Measurements from ENCODE around the gene CDC7.
"Not testable (repeated sequence)": the region's sequence is repeated elsewhere in the genome, so short reads cannot be mapped to it uniquely, and the experiment has no call there.

The CDC7 gene

GRCh38 chr1:91511386-91511785 lies 10.7 kb downstream of the CDC7 start:
- no peak for DNase-seq

GRCh38 chr1:91513160-91513559 lies 12.5 kb downstream of the CDC7 start:
- no peak for DNase-seq

GRCh38 chr1:91513706-91514105 lies 13.1 kb downstream of the CDC7 start:
- DNase-seq: no peak

GRCh38 chr1:91515994-91516393 lies 15.3 kb downstream of the CDC7 start:
- no peak for DNase-seq

- DNase-seq: not testable (repeated sequence)
Observed at GRCh38 chr1:91516605-91517004, 16.0 kb downstream of the CDC7 start.

- not testable (repeated sequence) for DNase-seq
Observed at GRCh38 chr1:91519167-91519566, 18.5 kb downstream of the CDC7 start.

- DNase-seq: no peak
Observed at GRCh38 chr1:91520942-91521507, 20.4 kb downstream of the CDC7 start.

GRCh38 chr1:91523482-91523881 lies 22.8 kb downstream of the CDC7 start:
- DNase-seq: no peak

GRCh38 chr1:91526496-91526895 lies 25.8 kb downstream of the CDC7 start:
- no peak for DNase-seq

- no peak for DNase-seq
Observed at GRCh38 chr1:91527266-91527765, 26.7 kb downstream of the CDC7 start.

- no peak for DNase-seq
Observed at GRCh38 chr1:91527781-91528180, 27.1 kb downstream of the CDC7 start.

GRCh38 chr1:91529856-91530255 lies 29.2 kb downstream of the CDC7 start:
- DNase-seq: no peak

- DNase-seq: no peak
Observed at GRCh38 chr1:91533361-91534024, 32.8 kb downstream of the CDC7 start.

- DNase-seq: no peak
Observed at GRCh38 chr1:91535441-91535840, 34.8 kb downstream of the CDC7 start.

GRCh38 chr1:91537281-91537986 lies 36.8 kb downstream of the CDC7 start:
- DNase-seq: no peak

GRCh38 chr1:91537987-91538304 lies 37.3 kb downstream of the CDC7 start:
- no peak for DNase-seq

GRCh38 chr1:91540910-91541309 lies 40.3 kb downstream of the CDC7 start:
- DNase-seq: no peak

- no peak for DNase-seq
Observed at GRCh38 chr1:91541918-91542533, 41.4 kb downstream of the CDC7 start.

GRCh38 chr1:91545506-91546300 lies 45.1 kb downstream of the CDC7 start:
- no peak for DNase-seq

- DNase-seq: no peak
Observed at GRCh38 chr1:91546301-91546581, 45.6 kb downstream of the CDC7 start.

- no peak for DNase-seq
Observed at GRCh38 chr1:91546876-91547275, 46.2 kb downstream of the CDC7 start.

- DNase-seq: no peak
Observed at GRCh38 chr1:91548376-91549040, 47.9 kb downstream of the CDC7 start.
